Measurements from ENCODE around the gene CCDC15.

DNA sequence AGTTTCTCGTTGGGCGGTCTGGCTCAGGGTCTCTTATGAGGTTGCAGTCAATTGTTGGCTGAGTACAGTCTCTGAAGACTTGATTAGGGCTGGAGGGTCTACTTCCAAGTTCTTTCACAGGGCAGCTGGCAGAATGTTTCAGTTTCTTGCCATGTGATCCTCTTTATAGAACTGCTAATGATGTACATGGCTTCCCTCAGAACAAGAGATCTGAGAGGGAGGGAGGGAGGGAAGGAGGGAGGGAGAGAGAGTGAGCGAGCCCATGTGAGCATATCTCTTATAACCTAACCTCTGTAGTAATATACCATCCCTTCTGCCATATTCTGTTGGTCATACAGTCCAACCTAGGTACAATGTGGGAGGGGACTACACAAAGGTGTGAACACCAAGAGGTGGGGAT is 2.7 kb upstream of the CCDC15 start:
- TF ChIP-seq POLR2A (IDR thresholded peaks at IDR 0.05; ENCODE audit: low read length) = no peak
- TF ChIP-seq GATA1 (IDR thresholded peaks at IDR 0.05; ENCODE audit: low read depth, low read length) = no peak
